Astrocyte (in vitro differentiated cells and primary cell): ENCODE measurements around the gene DDIT4. TPM values are rescaled to one million over a fixed set of nuclear protein-coding genes. Genes with fewer than 3 reads are reported as not detected.
A peak's percentile ranks its signal among the peaks of the same experiment; 100 is the strongest.
"Not testable (repeated sequence)": the region's sequence is repeated elsewhere in the genome, so short reads cannot be mapped to it uniquely, and the experiment has no call there.

Source experiments
- DNase-seq: peaks from one replicate; pipeline ENCODE4 v3.0.0-alpha.2; 2010; ENCODE audit warnings: low read depth
- FAIRE-seq: peaks from 2 replicates; lab custom pipeline; 2011; peaks lifted over from hg19 to GRCh38; lab: Jason Lieb, UNC
- H2AFZ ChIP-seq: 2 replicates; pipeline ENCODE4 v1.6.0; 2012; ENCODE audit warnings: low read depth, low read length, inconsistent platforms
- H3K27ac ChIP-seq: 2 replicates; pipeline ENCODE4 v1.5.1; 2011; ENCODE audit warnings: low read depth, low read length, inconsistent platforms
- H3K27me3 ChIP-seq: 2 replicates; pipeline ENCODE4 v1.6.0; 2011; ENCODE audit warnings: low read length, inconsistent platforms; ENCODE audit not compliant: insufficient read depth
- H3K36me3 ChIP-seq: 2 replicates; pipeline ENCODE4 v1.5.1; 2011; ENCODE audit warnings: low read length, inconsistent platforms; ENCODE audit not compliant: insufficient read depth
- H3K4me1 ChIP-seq: 2 replicates; pipeline ENCODE4 v1.5.1; 2011; ENCODE audit warnings: low read length, inconsistent platforms; ENCODE audit not compliant: insufficient read depth
- H3K4me2 ChIP-seq: 2 replicates; pipeline ENCODE4 v1.6.0; 2012; ENCODE audit warnings: low read length, inconsistent platforms
- H3K4me3 ChIP-seq: 2 replicates; pipeline ENCODE4 v1.5.1; 2011; ENCODE audit warnings: low read depth, mild to moderate bottlenecking, low read length, inconsistent platforms; ENCODE audit not compliant: insufficient read depth
- H3K79me2 ChIP-seq: 2 replicates; pipeline ENCODE4 v1.6.0; 2012; ENCODE audit warnings: mild to moderate bottlenecking, low read length, inconsistent platforms; ENCODE audit not compliant: insufficient read depth
- H3K9ac ChIP-seq: 2 replicates; pipeline ENCODE4 v1.6.0; 2012; ENCODE audit warnings: mild to moderate bottlenecking, low read length, inconsistent platforms
- H3K9me3 ChIP-seq: 2 replicates; pipeline ENCODE4 v1.5.1; 2012; ENCODE audit warnings: low read depth, mild to moderate bottlenecking, low read length, inconsistent platforms; ENCODE audit not compliant: insufficient read depth
- H4K20me1 ChIP-seq: 2 replicates; pipeline ENCODE4 v1.6.0; 2012; ENCODE audit warnings: low read length, inconsistent platforms; ENCODE audit not compliant: insufficient read depth
- H3K27ac Mint-ChIP-seq: one replicate; pipeline ENCODE4 v1.8.0; 2021; ENCODE audit warnings: mild to moderate bottlenecking, mixed read lengths; ENCODE audit not compliant: unreplicated experiment
- H3K27me3 Mint-ChIP-seq: one replicate; pipeline ENCODE4 v1.8.0; 2021; ENCODE audit warnings: low read depth, mixed read lengths; ENCODE audit not compliant: unreplicated experiment
- H3K36me3 Mint-ChIP-seq: one replicate; pipeline ENCODE4 v1.8.0; 2021; ENCODE audit warnings: low read depth, mixed read lengths; ENCODE audit not compliant: unreplicated experiment
- H3K4me1 Mint-ChIP-seq: one replicate; pipeline ENCODE4 v1.8.0; 2021; ENCODE audit warnings: low read depth, mixed read lengths; ENCODE audit not compliant: unreplicated experiment
- H3K4me3 Mint-ChIP-seq: one replicate; pipeline ENCODE4 v1.8.0; 2021; ENCODE audit warnings: mild to moderate bottlenecking, moderate library complexity, mixed read lengths; ENCODE audit not compliant: unreplicated experiment
- H3K9me3 Mint-ChIP-seq: one replicate; pipeline ENCODE4 v1.8.0; 2021; ENCODE audit warnings: mild to moderate bottlenecking, mixed read lengths; ENCODE audit not compliant: unreplicated experiment
- CTCF ChIP-seq: IDR thresholded peaks from 2 replicates; pipeline ENCODE4 v1.5.1; 2011; ENCODE audit warnings: low read depth, mild to moderate bottlenecking, inconsistent platforms, low read length, moderate library complexity; ENCODE audit not compliant: insufficient read depth
- EZH2 ChIP-seq: IDR thresholded peaks from 2 replicates; pipeline ENCODE4 v1.6.1; 2012; ENCODE audit warnings: mild to moderate bottlenecking, low read length, inconsistent platforms; ENCODE audit not compliant: insufficient read depth
- total RNA-seq: library from RNA; stranded (reverse); gene quantifications from 2 replicates; pipeline ENCODE4 v1.2.1, GENCODE V29; 2021

DDIT4 gene
- total RNA-seq, 1 donor from 2014 or later = 244 TPM

GRCh38 chr10:72278668-72279393 lies 5.1 kb downstream of the DDIT4 start:
- Histone ChIP-seq H3K27me3 (no peaks in the 10 kb centered on the region), H3K79me2 (peaks cover 9% of the 10 kb centered on the region), H3K4me3 (no peak overlapping the region), H3K4me2 (no peak overlapping the region), H4K20me1 (peaks cover 27% of the 10 kb centered on the region), H3K36me3 (no peaks in the 10 kb centered on the region), H3K4me1 (peaks cover 16% of the 10 kb centered on the region), H2AFZ (no peak overlapping the region), H3K9me3 (no peaks in the 10 kb centered on the region), H3K9ac (no peak overlapping the region), H3K27ac (no peak overlapping the region)
- Mint-ChIP-seq H3K36me3 (peaks cover 18% of the 10 kb centered on the region), H3K9me3 (no peaks in the 10 kb centered on the region), H3K4me1 (peaks cover 11% of the 10 kb centered on the region), H3K4me3 (peak overlapping the region; percentile 4), H3K27me3 (no peaks in the 10 kb centered on the region), H3K27ac (no peak overlapping the region)
- DNase-seq (no peak), FAIRE-seq (no peak)
- TF ChIP-seq EZH2 (no peak), CTCF (no peak)

GRCh38 chr10:72279587-72279986 lies 5.9 kb downstream of the DDIT4 start:
- Mint-ChIP-seq H3K4me1 (peaks cover 11% of the 10 kb centered on the region), H3K36me3 (peaks cover 18% of the 10 kb centered on the region)
- H3K27ac ChIP-seq, H3K9me3 Mint-ChIP-seq, DNase-seq, H3K4me3 Mint-ChIP-seq, FAIRE-seq, H3K79me2 ChIP-seq, H3K36me3 ChIP-seq, H2AFZ ChIP-seq, H3K27me3 Mint-ChIP-seq, H3K9me3 ChIP-seq, H3K27me3 ChIP-seq, H3K4me3 ChIP-seq, H3K27ac Mint-ChIP-seq, H3K9ac ChIP-seq, H3K4me2 ChIP-seq: not testable (repeated sequence)
- Histone ChIP-seq H4K20me1 (peaks cover 22% of the 10 kb centered on the region), H3K4me1 (peaks cover 11% of the 10 kb centered on the region)

GRCh38 chr10:72283131-72283530 lies 9.4 kb downstream of the DDIT4 start:
- Histone ChIP-seq H2AFZ (no peak overlapping the region), H3K27me3 (no peaks in the 10 kb centered on the region), H3K27ac (no peak overlapping the region), H3K4me3 (no peak overlapping the region), H3K4me2 (no peak overlapping the region), H4K20me1 (no peaks in the 10 kb centered on the region), H3K79me2 (no peaks in the 10 kb centered on the region), H3K9ac (no peak overlapping the region), H3K4me1 (no peaks in the 10 kb centered on the region), H3K9me3 (no peaks in the 10 kb centered on the region), H3K36me3 (no peaks in the 10 kb centered on the region)
- Mint-ChIP-seq H3K9me3 (peaks cover 5% of the 10 kb centered on the region), H3K4me1 (no peaks in the 10 kb centered on the region), H3K36me3 (peaks cover 2% of the 10 kb centered on the region), H3K27ac (no peak overlapping the region), H3K4me3 (no peak overlapping the region), H3K27me3 (no peaks in the 10 kb centered on the region)
- DNase-seq (no peak), FAIRE-seq (no peak)
- TF ChIP-seq EZH2 = no peak
- TF ChIP-seq CTCF = no peak
